GM10248 (cell line): ENCODE data around the gene KCNJ4.

Source experiments
- CTCF ChIA-PET: fragments of 300-600 bp; sonication (Branson Sonifier 250); formaldehyde crosslinking; extraction: SDS; loops from one replicate; lab custom pipeline; 2021; ENCODE audit warnings: antibody characterized with exemption; lab: Yijun Ruan, JAX
- POLR2A ChIA-PET: fragments of 350-650 bp; sonication (Branson Sonifier 250); formaldehyde crosslinking; extraction: SDS; loops from one replicate; lab custom pipeline; 2020; ENCODE audit warnings: antibody characterized with exemption; lab: Yijun Ruan, JAX
- DNase-seq: peaks from one replicate; pipeline ENCODE4 v3.0.0; 2012; ENCODE audit errors: extremely low spot score
- TF ChIP-seq, protein P1 (sequence below): IDR thresholded peaks from 2 replicates; pipeline ENCODE4 v1.5.1; 2012; ENCODE audit warnings: mild to moderate bottlenecking, low read depth; ENCODE audit errors: extremely low read depth, missing control alignments, control extremely low read depth

Gene KCNJ4

GRCh38 chr22:38422611-38423511 lies 32.1 kb downstream of the KCNJ4 start:
- ChIA-PET POLR2A (interaction anchor here (0.7 kb wide), 1 partner anchor 278 kb away, joined by 4 read pairs; no protein-coding TSS in a partner anchor), CTCF (interaction anchor here (1.0 kb wide), 1 partner anchor 24 kb away, joined by 3 read pairs; no protein-coding TSS in a partner anchor)
- DNase-seq: no peak
- TF ChIP-seq, protein P1, sequence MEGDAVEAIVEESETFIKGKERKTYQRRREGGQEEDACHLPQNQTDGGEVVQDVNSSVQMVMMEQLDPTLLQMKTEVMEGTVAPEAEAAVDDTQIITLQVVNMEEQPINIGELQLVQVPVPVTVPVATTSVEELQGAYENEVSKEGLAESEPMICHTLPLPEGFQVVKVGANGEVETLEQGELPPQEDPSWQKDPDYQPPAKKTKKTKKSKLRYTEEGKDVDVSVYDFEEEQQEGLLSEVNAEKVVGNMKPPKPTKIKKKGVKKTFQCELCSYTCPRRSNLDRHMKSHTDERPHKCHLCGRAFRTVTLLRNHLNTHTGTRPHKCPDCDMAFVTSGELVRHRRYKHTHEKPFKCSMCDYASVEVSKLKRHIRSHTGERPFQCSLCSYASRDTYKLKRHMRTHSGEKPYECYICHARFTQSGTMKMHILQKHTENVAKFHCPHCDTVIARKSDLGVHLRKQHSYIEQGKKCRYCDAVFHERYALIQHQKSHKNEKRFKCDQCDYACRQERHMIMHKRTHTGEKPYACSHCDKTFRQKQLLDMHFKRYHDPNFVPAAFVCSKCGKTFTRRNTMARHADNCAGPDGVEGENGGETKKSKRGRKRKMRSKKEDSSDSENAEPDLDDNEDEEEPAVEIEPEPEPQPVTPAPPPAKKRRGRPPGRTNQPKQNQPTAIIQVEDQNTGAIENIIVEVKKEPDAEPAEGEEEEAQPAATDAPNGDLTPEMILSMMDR: no peak

- DNase-seq: no peak
- ChIA-PET CTCF (interaction anchor here (1.2 to 1.8 kb wide), 2 partner anchors 8 to 368 kb away, joined by 4 to 5 read pairs; no protein-coding TSS in a partner anchor), POLR2A (no interaction called here)
- TF ChIP-seq, protein P1: no peak
Measured at GRCh38 chr22:38420734-38421133, 34.3 kb downstream of the KCNJ4 start.

GRCh38 chr22:38419858-38420160 lies 35.2 kb downstream of the KCNJ4 start:
- ChIA-PET CTCF (interaction anchor here (1.2 to 1.8 kb wide), 3 partner anchors 9 to 367 kb away, joined by 4 to 5 read pairs (median 4); no protein-coding TSS in a partner anchor), POLR2A (no interaction called here)
- DNase-seq: no peak
- TF ChIP-seq, protein P1: no peak

DNA sequence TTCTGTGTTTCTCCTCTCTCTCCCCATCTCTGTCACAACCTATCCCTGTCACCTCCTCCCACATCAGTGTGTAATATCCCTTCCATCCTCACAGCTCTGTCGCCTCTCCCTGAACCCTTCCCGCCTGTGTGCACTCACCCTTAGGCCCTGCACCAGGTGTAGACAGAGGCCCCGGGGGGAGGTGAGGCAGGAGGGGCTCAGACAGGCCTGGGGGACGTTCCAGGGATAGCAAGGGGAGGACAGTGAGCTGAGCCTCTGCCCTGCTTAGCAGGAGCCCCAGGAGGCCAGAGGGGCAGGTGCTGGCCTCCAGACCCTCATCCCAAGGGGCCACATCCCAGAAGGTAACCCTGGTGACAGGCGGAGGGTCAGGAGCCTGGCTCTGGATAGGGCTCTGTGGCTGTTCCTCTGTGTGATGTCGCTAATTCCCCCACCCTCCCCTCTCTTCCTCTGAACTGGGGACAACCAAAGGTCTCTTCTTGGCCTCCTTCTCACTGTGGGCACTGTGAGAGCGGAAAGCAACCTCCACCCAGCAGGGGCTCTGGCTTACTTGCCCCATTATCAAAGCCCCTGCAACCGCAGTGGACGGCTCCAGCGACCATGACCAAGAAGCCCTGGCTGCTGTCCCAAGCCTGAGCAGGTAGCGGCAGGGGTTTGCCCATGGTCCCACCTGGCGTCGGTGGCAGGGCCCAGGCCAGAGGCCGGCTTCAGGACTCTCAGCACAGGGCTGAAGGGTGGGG lies 35.7 kb downstream of the KCNJ4 start:
- no peak for DNase-seq
- ChIA-PET CTCF (interaction anchor here (1.7 to 1.8 kb wide), 2 partner anchors 9 to 366 kb away, joined by 4 read pairs; no protein-coding TSS in a partner anchor), POLR2A (no interaction called here)
- TF ChIP-seq, protein P1: no peak

DNA sequence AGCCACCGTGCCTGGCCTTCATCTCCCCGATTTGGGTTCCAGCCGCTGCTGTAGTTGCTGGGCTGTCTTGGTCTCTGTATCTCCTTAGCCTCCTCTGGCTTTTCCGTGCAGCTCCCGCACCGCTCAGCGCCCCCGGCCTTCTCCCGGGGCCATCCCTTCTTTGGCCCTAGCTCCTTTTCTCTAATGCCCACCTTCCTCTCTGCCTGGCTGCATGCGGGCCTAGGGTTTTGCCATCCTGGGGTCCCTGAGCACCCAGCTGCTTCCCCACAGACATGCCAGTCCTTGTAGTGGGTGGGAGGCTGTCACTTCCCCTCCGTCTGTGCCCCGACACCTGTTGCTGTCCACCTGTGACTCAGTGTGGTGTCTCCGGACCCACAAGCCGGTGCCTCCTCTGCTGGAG lies 36.4 kb downstream of the KCNJ4 start:
- ChIA-PET POLR2A (no interaction called here), CTCF (interaction anchor here (1.7 kb wide), 1 partner anchor 10 kb away, joined by 4 read pairs; no protein-coding TSS in a partner anchor)
- TF ChIP-seq, protein P1: no peak

More for the DNA sequence above, 36.4 kb downstream of the KCNJ4 start:
- DNase-seq: no peak
